ENCODE measurements around the gene RABIF.

RABIF gene

DNA sequence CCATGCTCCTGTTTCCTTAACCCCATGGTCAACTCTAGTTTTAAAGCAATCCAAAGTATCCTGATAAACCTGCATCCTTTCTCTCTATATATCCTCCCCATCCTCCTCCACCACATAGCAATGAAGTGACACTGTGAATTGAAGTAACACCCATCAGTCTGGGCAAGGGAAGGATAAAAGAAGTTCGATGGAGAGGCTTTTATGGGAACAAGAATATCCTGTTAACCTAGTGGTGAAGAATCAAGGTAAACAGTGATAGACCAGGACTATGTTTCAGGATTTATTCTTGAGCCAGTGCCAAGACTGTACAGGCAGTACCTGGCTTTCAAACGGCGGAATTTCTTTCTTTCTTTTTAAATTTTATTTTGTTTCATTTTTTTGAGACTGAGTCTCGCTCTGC is 17.6 kb downstream of the RABIF start:
- DNase-seq, result no peak

DNA sequence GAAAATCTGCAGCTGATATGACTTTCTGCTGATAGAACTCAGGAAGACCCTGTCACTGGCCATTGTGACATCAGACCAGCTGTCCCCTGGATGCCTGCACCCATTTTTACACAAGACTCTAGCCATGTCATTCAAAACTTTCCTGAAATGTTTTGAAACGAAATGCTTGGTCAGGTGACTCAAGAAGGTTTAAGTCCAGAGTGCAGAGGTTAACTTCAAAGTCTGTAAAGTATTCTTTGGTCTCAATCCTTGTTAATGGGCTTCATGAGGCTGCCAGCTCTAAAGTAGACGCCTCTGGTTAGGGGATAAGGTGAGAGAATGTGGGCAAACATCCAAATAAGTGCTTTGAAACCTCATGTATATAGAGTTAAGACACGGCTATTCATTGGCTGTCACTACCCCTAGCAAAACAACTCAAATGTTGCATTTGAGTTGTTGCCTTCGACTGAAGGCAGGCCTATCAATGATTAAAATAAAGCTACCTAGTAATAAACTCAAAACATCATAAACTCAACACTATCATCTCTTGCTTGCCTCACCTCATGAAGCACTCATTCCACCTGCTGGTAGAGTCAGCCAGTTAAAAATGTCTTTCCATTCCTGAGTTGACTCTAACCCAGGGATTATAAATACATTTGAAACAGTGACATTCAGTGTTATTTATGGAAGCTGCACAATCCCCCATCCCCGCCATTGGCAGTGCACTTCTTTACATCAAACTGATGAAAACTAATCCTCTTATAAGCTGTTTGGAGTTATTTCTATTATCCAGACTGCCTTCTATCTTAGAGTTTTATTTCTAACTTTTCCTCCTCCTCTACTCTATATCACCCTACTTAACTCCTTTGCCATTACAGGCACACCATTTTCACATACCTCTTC is 26.0 kb downstream of the RABIF start:
- DNase-seq, result no peak

DNA sequence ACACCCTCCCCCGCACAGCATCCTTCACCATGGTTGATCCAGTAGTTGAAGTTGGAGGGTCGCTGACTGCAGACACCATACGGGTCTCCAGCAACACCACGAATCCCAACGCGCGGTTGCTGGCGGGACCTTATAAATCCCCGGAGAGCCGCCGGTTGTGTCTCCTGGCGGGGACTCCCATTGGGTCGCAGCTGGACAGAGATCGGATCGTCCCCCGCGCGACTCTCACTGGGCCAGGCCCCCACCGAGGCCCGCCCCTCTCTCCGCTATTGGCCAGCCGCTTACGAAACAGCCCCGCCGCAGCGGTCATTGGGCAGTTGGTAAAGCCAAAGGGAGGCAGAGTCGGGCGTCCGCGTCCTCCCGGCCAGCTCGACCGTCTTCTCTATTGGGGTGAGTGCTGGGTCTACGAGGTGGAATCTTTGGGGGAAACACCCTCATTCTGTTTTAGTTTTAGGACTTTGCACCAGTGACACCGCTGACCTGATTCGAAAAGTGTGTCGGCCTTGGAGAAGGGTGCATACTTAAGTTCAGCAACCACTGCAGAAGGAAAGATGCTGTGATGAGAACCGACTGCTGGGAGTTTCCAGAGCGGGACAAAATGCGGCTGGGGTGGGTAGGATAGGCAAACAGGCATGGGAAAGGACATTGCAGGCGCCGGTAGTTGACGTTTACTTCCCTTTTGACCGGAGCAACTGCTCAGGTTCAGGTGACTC is 27.4 kb downstream of the RABIF start:
- peak; percentile 22 for DNase-seq

DNA sequence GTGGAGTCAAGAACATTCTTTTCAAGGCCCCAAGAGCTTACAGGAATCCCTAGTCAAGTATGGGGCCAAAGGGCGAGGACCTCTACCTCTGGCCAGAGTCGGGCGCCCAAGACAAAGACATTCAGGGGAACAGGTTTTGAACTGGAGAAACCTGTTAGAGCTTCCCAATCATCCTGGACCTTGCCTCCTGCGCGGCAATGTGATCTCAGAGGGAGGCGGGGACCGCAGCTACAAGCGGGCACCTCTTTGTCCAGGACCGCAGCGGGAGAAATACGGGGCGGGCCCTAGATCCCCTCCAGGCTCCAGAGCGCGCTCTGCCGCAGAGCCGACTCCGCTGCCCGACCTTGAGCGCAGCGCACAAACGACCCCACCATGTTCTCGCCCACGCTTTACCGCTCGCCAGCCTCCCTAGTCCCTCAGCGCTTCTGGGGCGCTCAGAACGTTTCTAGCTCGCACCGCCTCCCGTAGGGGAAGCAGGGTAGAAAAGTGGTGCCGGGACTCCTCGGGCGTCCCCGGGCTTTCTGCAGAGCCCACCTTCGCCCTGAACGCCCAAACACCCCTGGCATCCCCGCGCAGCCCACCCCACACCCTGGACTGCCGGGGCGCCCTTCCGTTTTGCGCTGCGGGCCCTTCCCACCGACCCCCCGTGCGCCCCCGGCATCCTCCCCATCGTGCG is 28.1 kb downstream of the RABIF start:
- peak; percentile 44 for DNase-seq

DNA sequence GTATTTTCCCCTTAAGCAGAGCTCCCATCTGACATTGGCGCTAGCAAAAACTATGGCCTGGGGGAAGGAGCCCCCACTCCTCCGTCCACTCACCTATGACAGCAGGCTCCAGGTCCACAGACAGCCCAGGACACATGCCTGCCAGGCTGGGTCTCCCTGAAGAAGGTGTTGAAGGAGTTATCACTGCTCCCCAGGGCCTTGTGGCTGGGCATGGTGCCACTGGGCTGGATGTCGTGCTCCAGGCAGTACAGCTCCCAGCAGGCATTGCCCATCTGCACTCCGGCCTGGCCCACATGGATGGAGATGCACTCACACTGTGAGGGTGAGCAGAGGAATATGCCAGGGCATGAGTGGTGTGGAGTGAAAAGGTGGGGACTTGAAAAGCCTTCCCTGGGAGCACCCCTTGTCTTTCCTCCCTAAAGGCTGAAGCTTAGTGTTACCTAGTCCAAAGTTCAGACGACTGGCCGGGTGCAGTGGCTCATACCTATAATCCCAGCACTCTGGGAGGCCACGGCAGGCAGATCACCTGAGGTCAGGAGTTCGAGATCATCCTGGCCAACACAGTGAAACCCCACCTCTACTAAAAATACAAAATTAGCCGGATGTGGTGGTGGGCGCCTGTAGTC is 30.0 kb downstream of the RABIF start:
- DNase-seq, result no peak

DNA sequence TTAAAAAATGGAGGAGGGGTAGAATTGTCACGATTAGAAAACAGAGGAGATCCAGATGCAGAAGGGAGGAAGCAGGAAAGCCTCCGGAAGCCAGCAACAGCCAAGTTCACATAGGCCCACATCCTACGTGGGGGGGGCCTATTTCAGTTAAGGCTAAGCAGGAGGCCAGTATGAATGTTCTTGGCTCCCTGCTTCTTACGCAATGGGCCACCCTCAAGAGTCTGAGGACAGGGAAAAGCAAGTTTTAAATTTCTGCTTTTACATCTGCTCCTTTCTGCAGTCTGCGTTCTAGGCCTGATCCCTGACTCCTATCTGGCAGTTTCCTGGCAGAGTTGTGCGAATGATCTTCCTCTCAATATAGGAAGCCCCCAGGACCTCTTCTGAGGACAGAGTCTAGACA is 30.6 kb downstream of the RABIF start:
- no peak for DNase-seq

DNA sequence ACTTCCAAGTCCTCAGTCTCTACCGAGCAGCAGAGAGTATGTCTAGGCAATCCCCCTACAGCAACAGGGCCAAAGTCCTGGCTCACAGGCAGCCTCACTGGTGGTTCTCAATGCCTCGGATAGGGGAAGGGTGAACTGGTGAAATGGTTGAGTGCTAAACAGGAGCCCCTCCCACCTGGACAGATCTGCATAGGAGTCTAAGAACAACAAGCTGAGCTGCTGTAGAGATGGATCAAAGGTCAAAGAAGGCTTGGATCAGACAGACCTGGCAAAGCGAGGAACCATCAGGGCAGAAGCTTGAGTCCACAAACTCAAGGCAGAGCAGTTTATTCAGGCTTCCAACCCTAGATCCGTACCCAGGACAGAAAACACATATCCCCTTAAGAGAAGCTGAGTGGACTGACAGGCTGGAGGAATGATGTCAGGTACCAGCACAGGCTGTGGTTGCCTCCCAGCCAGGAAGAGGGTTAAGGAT is 31.8 kb downstream of the RABIF start:
- no peak for DNase-seq

DNA sequence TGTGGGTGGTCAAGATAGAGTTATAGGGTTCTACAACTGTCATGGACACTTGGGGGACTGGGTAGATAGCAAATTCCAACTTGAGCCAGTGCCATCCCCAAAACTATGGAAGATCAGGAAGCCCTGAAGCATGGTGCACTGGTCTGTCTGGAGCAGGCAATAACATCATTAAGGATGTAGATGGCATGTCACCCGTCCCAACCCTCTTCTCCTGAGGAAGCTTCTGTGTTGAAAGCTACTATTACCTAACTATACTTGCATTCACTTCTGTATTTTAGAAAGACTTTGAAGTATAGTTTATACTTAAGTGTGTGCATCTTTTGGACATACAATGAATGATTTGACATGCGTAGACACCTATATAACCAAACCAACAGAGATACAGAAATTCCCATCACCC is 32.9 kb downstream of the RABIF start:
- DNase-seq, result no peak

DNA sequence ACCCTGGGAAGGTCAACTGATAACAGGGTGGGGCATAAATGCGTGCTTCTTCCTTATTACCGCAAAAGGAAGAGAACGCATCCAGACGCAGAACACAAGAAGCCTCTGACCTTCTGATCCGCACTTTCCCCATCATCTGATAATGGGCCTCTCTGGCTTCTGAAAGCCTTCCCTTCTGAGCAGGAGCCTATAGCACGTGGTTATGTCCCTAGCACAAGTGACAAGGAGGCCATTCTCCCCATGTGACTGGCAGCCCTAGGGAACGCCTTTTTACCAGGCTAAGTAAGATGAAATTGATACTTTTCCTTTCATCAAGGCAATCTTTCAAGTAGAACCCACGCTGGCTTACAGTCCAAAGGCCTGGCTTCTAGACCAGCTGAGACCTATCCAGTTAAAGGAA is 34.2 kb downstream of the RABIF start:
- DNase-seq, result no peak

DNA sequence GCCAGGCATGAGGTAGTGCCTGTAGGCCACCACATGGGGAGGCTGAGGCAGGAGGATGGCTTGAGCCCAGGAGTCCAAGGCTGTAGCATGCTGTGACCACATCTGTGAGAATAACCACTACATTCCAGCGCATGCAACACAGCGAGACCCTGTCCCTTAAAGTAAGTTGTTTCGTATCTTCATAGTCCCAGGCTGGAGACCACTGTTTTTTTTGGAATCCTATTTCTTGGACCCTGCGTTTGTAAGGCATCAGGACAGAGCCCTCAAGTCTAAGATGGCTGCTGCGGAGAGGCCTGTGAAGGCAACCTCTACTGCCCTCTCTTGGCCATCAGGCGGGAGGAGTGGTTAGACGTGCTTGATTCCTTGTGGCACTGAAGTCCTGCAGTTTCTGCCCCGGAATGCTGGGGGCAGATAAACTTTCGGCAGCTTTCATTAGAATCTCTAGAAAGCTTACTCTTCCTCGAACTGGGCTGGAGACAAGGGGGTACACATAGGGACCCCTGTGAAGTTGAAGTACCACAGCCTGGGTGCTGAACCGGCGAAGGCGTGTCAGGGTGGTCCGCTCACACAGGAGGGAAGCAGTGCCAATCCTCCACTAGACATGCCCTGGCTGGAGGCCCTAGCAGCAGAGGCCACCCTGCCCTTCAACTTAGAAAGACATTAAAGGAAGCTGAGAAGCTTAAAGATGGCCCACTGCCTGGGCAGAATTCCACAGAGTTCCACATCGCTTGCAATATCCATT is 36.6 kb downstream of the RABIF start:
- DNase-seq, result peak; percentile 20

DNA sequence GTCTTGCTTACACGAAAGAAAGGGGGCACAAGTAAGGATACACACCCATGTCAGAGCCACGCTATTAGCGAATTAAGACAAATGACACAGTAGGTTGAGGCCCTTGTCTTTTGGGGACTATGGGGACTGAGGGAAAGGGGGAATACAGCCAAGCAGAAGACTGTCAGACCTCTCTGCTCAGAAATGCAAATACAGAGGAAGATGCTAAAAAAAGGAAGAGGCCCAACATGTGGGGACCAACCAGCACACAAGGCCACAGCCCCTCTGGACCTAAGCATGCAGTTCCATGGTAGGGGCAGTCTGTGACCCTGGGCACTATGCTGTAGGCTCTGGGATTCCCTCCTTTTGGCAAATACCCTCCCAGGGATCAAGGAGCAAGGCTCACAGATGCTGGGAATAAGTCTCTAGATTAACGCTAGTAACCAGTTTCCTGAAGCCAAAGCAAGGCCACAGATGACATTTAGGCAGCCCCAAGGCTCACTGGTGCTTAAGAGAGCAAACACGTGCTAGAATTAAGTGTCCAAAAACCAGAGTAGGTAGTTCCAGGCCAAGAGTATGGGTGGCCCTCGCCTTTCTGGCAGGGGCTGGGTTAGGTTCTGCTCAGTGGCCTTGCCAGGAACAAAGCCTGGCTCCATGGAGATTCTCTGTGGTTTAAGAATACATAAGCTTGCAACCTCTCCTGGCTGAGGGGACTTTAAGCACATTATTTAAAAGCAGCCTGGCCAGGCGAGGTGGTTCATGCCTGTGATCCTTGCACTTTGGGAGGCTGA is 38.2 kb downstream of the RABIF start:
- DNase-seq, result no peak

DNA sequence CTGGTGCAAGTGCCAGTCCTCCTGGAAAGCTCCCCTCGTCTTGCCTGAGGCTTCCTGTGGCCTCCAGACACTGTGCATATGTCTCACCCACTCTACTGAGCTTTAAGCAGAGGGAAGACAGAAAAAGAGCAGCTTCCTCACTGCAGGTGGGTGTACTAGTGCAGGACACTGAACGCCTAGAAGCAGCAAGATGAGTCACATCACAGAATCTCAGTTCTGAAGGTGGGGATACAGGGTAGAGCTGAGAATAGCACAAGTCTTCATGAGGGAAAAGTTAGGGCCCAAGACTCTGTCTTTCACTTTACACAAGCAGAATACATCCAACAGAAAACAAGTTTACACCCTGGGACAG is 40.8 kb downstream of the RABIF start:
- DNase-seq, result no peak

DNA sequence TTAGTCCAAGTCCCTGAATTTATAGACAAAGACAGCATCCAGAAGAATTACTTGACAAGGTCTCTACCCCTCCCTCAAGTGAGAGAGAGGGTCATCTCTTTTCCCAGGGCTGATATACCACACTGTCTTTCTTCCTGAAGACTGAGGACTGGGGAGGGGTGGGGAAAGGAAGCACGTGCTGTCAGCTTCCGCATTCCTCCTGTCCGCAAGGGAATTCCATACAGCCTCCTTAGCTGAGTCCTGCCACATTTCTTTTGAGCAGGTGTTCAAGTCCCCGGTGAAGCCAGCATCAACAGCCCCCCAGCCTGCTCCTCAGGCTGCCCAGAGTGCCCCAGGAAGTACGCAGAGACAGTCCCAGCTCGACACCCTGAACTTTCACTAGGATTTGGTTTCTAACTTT is 44.0 kb downstream of the RABIF start:
- no peak for DNase-seq

DNA sequence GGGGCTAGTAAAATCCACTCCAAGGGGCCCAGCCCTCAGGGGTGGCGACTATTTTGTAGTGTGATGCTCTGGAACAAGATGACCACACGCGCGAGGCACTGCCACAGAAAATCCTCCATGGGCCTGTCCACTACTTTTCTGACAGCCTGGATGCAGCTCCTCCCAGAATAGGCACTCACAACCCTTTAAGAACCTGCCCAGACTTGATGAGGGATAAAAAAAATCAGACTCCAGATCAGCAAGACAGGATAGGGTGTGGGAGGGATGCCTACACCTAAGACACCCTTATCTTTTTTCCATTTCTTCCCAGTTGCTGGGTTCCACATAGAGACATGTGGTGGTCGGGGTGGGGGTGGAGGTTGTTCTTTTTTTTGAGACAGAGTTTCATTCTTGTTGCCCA is 44.7 kb downstream of the RABIF start:
- no peak for DNase-seq

DNA sequence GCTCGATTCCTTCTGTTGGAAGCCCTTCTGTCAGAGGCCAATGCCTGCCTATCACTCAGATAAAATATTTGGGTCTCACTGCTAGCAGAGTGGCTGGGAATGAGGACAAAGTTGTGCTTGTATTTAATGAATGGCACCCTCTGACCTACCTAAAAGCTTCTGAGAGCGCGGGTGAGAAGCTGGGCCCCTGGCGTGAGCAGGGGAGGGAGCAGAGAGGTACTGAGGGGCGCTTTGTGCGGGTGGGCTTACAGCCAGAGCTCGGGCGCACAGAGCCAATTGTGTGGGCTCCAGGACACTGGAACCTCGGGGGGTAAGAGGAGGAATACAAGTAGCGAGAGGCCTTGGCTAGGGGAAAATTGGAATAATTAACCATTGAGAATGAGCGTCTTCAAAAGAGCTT is 45.9 kb downstream of the RABIF start:
- no peak for DNase-seq

DNA sequence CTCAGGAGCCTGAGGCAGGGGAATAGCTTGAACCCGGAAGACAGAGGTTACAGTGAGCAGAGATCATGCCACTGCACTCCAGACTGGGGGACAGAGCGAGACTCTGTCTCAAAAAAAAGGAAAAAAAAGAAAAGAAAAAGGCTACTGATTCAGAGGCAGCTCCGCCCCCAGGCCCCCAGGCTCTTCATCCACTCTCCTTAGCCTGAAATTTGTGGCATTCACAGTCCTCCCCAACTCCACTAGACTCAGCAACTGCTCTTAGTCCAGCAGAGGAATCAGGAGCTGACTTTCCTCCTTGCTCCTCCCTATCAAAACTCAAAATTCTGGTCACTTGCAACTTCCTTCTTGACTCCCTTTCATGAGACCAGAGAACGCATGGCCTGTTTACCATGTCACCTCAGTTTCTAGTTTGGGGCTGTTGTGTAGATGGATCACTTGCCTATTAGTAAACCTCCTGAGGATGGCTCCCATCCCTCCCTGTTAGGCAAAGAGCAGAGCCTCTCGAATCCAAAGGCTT is 51.1 kb downstream of the RABIF start:
- no peak for DNase-seq

DNA sequence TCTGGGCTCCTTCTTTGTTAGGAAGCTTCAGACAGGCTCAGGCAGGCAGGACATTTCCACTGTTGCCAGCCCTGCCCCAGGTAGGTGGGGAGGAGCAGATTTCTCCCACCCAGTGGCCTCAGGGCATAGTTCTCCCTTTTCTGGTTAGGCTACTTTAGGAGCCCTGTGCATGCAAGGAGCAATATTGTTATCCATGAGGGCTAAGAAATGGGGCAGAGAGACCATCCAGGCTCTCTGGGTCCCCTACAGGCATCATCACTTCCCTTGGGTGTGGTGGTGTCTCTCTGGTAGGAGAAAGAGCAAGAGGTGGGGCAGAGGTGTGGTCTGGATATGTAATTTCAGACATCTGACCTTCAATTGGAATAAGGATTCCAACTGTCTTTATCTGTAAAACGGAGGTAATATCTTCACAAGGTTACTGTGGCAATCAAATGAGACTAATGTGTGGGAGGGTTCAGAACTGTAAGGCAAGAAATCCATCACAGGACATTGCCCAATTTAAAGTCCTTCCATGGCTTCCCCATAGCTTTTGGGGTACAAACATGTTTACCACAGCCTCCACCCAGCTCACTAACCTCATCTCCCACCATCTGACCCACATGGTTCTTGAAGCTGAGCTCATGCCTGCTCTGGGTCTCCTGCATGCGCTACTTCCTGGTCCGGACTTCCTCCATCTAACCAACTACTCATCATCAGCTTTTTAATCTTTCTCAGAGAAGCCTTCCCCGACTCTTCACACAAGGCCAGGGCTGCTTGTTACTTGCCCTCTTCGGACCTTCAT is 52.1 kb downstream of the RABIF start:
- DNase-seq, result no peak

DNA sequence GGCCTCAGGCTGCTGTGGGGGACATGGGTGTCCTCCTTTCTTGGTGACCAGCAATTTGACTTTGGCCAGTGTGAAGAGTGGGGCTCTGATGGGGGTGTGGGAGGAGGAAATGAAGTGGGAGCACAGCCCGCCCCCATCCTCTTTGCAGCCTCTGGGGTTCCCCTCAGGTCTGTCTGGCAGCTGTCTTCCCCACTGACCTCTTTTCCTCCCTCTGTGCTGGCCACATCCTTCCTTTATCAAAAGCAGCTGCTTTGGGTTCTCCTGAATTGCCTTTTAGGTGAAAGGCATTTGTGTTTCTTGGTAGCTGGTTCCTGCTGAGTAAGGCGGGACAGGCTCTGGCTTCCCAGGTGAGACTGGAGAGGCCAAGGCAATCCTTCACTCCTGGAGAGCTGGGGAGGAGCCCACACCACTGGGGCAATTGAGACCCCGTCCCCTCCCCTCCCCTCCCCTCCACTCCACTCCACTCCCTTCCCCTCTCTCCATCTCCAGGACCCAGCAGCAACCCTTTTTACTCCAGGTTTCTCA is 53.3 kb downstream of the RABIF start:
- DNase-seq, result no peak

DNA sequence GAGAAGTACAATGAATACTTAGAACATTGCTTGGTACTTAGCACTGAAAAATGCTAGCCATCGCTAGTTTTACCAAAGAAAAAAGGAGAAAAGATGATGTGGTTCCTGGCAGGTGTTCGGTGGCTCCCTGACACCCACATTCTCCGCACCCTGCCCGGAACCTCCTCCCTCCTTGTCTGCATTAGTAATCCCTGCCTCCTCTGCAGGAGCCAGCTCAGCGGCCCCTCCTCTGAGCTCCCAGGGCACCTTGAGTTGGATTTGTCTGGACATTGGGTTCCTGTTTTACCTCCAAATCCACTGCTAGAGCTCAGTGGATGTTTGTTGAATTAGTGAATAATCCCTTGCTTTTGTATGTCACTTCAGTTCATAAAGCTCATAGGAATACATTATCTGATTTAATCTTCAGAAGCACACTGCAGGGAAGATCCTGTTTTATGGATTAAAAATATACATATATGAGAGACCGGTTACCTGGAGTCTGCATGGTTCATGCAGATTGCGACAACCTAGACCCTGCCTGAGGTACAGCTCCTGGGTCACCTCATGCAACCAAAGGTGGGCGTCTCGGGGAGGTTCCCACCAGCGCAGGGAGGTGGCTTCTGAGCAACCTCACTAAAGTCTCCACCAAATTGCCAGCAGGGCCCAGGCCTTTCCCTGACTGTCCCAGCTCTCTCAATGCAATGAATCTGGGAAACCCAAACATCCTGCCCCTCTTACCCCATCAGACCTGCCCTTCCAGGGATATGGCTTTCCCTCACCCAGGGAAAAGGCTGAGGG is 54.0 kb downstream of the RABIF start:
- DNase-seq, result no peak

DNA sequence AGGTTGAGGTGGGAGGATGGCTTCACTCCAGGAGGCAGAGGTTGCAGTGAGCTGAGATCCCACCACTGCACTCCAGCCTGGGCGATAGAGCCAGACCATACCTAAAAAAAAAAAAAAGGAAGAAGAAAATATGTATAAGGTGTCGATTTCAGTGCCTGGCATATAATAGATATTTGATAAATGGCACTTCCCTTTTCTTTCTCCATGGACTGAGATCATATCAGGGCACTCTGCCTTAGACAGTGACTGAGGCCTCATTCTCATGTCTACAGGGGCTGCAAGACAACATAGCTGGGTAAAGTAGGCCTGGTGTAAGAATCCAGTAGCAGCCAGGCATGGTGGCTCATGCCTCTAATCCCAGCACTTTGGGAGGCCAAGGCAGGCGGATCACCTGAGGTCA is 57.0 kb downstream of the RABIF start:
- no peak for DNase-seq
